Glomerular endothelial cell (primary cell): ENCODE measurements around the gene EGFR. TPM values are rescaled to one million over a fixed set of nuclear protein-coding genes. Genes with fewer than 3 reads are reported as not detected.

Source experiments
- DNase-seq: peaks from one replicate; pipeline ENCODE4 v3.0.0-alpha.2; 2011; ENCODE audit warnings: low read depth, low spot score; ENCODE audit errors: extremely low read depth
- total RNA-seq: library from RNA; depleted of rRNA; stranded (reverse); fragments of >200 nt; gene quantifications from 2 replicates; pipeline ENCODE4 v1.2.3, GENCODE V29; 2015

EGFR gene
- total RNA-seq, 1 donor from 2014 or later = 21.7 TPM

DNA sequence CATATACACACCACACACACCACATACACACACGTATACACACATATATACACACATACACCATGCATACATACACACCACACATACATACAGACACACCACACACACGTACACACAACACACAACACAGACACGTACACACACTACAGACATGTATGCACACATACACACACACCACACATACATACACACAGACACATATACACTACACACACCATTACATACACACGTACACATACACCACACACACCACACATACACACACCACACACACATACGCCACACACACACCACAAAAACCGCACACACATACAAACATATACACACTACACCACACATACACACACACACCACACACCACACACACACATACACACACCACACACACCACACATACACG, 184.5 kb downstream of the EGFR start:
- no peak for DNase-seq

DNA sequence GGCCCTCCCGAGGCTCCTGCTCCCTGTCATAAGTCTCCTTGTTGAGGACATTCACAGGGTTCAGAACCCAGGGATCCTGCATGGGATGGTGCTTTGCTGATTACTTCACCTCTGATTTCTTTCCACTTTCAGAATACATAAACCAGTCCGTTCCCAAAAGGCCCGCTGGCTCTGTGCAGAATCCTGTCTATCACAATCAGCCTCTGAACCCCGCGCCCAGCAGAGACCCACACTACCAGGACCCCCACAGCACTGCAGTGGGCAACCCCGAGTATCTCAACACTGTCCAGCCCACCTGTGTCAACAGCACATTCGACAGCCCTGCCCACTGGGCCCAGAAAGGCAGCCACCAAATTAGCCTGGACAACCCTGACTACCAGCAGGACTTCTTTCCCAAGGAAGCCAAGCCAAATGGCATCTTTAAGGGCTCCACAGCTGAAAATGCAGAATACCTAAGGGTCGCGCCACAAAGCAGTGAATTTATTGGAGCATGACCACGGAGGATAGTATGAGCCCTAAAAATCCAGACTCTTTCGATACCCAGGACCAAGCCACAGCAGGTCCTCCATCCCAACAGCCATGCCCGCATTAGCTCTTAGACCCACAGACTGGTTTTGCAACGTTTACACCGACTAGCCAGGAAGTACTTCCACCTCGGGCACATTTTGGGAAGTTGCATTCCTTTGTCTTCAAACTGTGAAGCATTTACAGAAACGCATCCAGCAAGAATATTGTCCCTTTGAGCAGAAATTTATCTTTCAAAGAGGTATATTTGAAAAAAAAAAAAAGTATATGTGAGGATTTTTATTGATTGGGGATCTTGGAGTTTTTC, 186.5 kb downstream of the EGFR start:
- DNase-seq = no peak

DNA sequence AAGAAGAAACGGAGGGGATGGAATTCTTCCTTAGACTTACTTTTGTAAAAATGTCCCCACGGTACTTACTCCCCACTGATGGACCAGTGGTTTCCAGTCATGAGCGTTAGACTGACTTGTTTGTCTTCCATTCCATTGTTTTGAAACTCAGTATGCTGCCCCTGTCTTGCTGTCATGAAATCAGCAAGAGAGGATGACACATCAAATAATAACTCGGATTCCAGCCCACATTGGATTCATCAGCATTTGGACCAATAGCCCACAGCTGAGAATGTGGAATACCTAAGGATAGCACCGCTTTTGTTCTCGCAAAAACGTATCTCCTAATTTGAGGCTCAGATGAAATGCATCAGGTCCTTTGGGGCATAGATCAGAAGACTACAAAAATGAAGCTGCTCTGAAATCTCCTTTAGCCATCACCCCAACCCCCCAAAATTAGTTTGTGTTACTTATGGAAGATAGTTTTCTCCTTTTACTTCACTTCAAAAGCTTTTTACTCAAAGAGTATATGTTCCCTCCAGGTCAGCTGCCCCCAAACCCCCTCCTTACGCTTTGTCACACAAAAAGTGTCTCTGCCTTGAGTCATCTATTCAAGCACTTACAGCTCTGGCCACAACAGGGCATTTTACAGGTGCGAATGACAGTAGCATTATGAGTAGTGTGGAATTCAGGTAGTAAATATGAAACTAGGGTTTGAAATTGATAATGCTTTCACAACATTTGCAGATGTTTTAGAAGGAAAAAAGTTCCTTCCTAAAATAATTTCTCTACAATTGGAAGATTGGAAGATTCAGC, 187.6 kb downstream of the EGFR start:
- no peak for DNase-seq

DNA sequence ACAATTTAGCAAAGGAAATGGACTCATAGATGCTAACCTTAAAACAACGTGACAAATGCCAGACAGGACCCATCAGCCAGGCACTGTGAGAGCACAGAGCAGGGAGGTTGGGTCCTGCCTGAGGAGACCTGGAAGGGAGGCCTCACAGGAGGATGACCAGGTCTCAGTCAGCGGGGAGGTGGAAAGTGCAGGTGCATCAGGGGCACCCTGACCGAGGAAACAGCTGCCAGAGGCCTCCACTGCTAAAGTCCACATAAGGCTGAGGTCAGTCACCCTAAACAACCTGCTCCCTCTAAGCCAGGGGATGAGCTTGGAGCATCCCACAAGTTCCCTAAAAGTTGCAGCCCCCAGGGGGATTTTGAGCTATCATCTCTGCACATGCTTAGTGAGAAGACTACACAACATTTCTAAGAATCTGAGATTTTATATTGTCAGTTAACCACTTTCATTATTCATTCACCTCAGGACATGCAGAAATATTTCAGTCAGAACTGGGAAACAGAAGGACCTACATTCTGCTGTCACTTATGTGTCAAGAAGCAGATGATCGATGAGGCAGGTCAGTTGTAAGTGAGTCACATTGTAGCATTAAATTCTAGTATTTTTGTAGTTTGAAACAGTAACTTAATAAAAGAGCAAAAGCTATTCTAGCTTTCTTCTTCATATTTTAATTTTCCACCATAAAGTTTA, 188.8 kb downstream of the EGFR start:
- DNase-seq = no peak

DNA sequence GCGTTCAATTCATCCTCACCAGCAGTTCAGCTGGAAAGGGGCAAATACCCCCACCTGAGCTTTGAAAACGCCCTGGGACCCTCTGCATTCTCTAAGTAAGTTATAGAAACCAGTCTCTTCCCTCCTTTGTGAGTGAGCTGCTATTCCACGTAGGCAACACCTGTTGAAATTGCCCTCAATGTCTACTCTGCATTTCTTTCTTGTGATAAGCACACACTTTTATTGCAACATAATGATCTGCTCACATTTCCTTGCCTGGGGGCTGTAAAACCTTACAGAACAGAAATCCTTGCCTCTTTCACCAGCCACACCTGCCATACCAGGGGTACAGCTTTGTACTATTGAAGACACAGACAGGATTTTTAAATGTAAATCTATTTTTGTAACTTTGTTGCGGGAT, 190.5 kb downstream of the EGFR start:
- DNase-seq = no peak

DNA sequence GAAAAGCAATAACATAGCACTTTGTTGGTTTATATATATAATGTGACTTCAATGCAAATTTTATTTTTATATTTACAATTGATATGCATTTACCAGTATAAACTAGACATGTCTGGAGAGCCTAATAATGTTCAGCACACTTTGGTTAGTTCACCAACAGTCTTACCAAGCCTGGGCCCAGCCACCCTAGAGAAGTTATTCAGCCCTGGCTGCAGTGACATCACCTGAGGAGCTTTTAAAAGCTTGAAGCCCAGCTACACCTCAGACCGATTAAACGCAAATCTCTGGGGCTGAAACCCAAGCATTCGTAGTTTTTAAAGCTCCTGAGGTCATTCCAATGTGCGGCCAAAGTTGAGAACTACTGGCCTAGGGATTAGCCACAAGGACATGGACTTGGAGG, 191.4 kb downstream of the EGFR start:
- DNase-seq = no peak

DNA sequence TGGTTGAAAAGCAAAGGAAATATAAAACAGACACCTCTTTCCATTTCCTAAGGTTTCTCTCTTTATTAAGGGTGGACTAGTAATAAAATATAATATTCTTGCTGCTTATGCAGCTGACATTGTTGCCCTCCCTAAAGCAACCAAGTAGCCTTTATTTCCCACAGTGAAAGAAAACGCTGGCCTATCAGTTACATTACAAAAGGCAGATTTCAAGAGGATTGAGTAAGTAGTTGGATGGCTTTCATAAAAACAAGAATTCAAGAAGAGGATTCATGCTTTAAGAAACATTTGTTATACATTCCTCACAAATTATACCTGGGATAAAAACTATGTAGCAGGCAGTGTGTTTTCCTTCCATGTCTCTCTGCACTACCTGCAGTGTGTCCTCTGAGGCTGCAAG, 191.9 kb downstream of the EGFR start:
- no peak for DNase-seq

DNA sequence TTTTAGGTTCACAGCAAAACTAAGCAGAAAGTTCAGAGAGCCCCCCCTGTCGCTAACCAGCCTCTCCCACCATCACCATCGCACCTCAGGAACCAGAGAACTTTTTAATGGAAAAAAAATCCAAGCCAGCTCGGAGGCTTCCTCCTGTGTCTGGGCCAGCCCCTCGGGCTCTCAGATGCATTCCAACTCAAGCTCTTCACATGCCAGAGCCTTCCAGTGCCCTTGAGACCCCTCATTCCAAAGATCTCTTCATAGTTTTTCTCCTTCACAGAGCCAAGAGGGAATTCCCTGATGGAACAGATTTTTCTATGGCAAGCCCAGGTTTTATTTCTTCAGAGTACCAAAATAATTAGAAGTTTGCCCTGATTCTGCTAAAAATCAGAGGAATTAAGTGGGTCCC, 192.9 kb downstream of the EGFR start:
- no peak for DNase-seq

DNA sequence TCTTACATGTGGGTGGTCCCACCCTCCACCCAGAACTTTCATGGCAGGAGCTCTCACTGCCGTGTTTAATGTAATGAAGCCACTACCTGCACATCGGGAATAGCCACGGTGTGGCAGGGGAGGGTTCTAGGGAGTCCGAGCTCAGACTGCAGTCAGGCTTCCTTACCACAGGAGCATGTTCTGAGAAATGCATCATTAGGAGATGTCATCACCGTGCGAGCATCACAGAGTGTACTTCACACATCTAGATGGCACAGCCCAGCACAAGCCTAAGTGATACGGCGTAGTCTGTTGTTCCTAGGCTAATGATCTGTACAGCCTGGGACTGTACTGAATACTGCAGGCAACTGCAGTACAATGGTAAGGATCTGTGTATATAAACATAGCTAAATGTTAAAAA, 193.4 kb downstream of the EGFR start:
- no peak for DNase-seq

DNA sequence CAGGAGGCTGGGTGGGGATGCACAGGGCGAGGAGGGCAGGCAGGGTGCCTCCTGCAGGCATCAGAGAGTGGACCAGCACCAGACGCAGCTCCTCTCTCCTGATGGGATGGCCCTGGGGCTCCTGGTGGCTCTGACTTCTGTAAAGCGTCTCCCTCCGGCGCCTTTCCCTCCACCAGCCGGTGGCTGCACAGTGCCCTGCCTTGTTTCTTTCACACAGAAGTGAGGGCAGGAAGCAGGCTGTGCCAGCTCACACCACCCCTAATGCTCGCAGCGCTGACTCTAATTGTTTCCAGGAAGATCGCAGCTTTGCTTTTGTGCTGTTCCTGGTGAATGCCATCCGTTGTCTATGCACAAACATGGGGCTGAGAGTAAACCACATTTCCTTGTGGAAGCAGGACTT, 194.0 kb downstream of the EGFR start:
- DNase-seq = no peak

DNA sequence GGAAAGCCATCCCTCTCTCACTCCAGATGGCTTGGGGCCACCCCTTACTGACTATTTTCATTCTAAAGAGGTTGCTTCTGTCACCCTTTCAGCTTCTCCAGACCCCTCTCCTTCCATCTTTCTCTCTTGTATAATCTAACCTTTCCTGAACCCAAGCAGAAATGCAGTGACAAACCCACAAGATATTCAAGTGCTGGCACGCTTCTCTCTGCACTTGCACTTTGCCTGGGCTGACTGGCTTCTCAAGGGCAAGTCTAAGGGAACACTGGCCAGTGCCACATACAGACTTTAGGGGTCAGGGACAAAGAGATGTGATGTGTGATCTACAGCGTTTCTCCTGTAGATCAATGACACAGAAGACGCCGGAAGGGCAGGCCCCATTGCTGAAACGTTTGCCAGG, 195.9 kb downstream of the EGFR start:
- no peak for DNase-seq

DNA sequence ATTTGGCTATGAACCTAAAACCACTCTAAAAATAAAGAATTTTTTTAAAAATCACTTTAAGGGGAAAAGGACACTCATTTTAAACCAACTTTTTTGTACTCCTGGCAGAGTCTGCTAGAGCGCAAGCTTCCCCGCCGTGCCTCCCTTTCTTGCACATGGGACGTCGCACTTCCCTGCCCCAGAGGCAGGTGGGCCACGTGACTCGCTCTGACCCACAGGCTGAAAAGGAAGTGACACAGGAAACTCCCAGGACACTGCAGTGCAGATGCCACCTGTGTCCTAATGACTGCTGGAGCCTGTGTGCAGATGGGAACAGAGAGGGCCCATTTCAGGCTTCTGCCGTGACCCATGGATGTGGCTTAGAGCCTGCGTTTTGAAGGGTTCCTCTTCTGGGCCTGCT, 204.2 kb downstream of the EGFR start:
- DNase-seq = no peak

DNA sequence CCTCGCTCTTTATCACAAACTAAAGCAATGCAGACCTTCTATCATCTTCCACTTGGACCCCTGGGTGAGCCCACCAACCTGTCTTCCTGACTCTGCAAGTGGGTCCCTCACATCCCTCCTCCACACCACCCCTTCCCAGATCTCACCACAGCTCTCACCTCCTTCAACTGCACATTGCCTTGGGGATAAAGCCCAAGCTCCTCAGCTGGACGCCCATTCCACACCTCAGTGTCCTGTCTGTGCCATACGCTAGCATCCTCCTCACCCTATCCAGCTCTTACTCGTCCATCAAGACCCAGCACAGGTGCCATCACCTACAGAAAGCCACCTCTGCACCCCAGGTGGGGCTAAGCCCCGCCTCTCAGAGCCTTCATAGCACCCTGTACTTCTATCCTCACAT, 205.3 kb downstream of the EGFR start:
- no peak for DNase-seq

DNA sequence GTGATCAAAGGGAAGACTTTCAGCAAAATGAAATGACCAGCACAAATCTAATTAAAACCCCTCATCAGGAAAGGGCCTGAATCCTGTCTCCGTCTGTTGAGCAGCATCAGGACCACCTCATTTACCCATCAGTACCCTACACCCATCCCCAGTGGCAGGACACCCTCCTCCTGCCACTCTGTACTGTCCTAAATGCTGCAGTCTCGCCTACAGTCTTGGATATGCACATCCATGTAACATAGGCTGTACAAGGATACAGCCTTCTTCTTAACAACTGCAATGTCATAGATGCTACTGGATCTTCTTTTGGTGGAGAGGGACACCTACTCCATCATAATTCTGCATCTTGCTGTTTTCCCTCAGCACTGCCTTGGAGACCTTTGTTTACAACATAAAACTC, 206.0 kb downstream of the EGFR start:
- no peak for DNase-seq

DNA sequence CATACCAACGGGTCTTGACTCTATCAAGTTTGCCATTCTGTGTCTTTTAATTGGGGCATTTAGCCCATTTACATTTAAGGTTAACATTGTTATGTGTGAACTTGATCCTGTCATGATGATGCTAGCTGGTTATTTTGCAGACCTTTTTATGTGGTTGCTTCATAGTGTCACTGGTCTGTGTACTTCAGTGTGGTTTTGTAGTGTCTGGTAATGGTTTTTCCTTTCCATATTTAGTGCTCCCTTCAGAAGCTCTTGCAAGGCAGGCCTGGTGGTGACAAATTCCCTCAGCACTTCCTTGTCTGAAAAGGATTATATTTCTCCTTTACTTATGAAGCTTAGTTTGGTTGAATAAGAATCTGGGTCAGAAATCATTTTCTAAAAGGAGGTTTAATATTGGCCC, 211.2 kb downstream of the EGFR start:
- no peak for DNase-seq

DNA sequence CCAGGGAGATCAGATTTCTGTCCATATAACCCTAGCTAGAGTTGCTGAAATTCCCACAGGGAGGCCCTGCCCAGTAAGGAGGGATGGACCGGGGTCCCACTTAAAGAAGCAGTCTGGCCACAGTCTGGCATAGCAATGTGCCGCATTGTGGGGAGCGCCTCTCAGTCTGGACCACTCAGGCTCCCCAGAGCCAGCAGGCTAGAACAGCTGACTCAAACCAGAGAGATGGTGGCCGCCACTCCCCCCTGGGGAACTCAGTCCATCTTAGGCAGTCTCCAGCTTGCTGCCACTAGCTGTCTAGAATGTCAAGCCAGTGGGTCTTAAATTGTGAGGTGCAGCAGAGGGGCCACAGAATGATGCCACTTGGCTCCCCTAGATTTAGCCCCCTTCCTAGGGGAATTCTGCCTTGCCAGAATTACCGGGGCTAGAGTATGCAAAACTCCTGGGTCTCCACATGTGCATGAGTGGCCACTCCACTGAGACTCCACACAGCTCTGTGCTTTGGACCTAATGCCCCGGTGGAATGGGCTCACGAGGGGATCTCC, 213.0 kb downstream of the EGFR start:
- no peak for DNase-seq

DNA sequence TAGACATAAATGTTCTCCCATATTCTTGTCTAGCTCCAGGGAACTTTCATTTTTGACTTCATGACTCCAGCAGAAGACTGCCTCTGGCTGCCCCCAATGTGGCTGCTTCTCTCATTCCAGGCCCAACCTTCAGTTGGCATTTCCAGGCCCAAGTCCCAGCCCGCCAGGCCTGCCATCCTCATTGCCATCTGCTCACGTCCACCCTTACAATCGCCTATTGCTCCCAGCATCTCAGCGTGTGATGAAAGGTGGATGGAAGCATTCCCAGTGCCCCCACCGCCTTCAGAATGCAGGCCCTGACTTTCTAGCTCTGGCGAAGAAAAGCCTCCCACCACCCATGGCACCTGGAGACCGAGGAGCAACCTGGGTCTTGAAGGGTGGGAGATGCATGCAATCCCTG, 214.2 kb downstream of the EGFR start:
- DNase-seq = no peak

DNA sequence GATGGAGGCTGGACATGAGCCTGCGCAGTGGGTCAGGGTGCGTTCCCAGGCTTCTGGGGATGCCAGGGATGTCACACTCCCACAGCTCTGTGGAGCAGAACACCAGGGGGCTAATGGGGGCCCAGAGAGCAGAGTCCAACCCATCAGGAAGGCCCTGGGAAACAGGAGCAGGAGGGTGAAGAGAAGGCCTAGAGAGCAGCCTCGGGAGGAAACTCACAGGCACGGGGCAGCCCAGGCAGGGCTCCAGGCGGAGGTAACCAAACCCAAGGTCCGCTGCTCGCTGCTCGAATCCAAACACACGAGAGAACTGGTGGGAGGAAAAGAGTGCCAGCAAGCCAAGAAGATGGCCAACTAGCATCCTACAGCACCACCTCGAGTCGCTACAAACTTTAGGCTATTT, 215.6 kb downstream of the EGFR start:
- no peak for DNase-seq

DNA sequence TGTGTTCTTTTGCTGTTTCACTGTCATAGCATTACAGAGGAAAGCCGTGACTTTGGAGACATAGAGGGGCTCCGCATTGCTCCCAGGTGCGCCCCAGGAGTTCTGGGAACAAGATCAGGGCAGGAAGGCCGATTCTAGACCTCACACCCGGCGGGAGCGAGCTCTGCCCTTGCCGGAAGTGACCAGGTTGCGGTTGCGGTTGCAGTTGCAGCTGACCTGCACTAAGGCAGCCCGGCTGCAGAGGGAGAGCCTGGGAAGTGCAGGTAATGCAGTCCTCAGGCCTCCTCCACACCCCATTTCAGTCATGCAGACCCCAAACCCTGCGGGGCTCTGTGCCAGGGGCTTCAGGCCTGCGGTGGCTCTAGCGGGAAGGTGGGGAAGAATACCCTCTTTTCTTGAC, 216.3 kb downstream of the EGFR start:
- no peak for DNase-seq

DNA sequence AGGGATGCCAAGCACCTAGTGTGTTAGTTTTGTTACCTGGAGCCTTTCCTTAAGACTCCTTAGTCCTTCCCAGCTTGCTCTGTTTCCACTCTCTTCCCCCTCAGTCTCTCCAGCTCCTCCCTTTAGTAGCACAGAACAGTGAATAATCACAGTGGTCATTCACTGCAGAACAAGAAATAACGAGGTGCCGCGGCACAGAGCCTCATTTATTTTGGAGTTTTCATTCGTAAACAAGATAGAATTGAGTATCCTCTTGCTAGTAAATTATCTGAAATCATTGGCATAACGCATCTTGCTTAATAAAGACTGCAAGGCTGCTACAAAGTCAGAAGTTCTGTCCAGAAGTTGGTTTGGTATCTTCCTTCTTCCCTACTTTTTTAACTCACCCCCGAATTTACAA, 217.0 kb downstream of the EGFR start:
- no peak for DNase-seq

DNA sequence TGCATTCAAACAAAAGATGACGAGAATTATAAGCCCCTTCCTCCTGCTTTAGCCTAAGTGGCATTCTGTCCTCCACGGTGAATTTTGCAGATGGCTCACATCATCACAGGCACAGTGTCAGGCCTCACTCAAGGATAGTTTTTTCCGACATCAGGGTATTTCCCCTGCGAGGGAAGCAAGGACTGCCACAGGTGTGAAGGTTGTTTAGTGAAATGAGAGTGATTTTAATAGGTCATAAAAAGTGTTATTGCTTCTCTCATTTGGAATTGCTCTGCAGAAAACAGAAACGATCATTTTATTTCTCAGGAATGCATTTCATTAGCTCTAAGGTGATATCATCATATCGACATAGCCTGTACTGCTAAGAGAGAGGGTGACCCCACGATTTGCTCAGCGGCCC, 217.7 kb downstream of the EGFR start:
- no peak for DNase-seq
